ENCODE results near the gene BBS1.

The BBS1 gene

DNA sequence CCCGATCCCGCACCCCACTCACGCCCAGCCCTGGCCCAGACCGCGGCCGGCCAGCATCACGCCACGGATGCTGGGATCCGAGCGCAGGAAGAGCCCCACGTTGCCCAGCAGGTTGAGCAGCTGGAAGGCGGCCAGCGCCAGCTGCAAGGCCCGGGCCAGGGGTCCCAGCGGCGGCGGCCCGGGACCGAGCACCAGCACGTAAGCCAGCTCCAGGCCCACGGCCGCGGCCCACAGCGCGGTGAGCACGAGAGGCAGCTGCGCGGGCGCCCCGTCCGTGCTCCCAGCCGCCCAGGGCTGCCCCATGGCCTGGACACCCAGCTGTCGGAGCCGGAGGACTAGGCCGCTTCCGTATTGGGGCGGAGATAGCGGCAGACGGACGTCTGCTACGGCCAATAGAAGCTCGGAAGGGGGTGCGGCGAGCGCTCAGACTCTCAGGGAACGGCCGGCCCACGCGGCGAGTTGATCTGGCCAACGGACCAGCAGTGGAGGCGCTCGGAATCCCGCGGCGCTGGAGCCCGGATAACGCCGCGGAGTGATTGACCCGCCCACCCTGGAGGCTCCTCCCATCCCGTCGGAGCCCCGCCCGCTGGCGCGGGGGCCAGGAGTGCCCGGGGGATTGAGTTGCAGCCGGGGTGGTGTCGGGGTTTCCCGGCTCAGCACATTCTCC lies 35.4 kb downstream of the BBS1 start, which contains the start of gene ZDHHC24 (continued):
- TF ChIP-seq, protein P1, sequence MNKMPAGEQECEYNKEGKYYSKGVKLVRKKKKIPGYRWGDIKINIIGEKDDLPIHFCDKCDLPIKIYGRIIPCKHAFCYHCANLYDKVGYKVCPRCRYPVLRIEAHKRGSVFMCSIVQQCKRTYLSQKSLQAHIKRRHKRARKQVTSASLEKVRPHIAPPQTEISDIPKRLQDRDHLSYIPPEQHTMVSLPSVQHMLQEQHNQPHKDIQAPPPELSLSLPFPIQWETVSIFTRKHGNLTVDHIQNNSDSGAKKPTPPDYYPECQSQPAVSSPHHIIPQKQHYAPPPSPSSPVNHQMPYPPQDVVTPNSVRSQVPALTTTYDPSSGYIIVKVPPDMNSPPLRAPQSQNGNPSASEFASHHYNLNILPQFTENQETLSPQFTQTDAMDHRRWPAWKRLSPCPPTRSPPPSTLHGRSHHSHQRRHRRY (tag by site-specific recombination; IDR thresholded peaks at IDR 0.05), result no peak
- TF ChIP-seq ZNF157 (tag by site-specific recombination; IDR thresholded peaks at IDR 0.05), result no peak
- TF ChIP-seq, protein P2, sequence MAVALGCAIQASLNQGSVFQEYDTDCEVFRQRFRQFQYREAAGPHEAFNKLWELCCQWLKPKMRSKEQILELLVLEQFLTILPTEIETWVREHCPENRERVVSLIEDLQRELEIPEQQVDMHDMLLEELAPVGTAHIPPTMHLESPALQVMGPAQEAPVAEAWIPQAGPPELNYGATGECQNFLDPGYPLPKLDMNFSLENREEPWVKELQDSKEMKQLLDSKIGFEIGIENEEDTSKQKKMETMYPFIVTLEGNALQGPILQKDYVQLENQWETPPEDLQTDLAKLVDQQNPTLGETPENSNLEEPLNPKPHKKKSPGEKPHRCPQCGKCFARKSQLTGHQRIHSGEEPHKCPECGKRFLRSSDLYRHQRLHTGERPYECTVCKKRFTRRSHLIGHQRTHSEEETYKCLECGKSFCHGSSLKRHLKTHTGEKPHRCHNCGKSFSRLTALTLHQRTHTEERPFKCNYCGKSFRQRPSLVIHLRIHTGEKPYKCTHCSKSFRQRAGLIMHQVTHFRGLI (tag by site-specific recombination; IDR thresholded peaks at IDR 0.05), result peak; percentile 63
- no peak for TF ChIP-seq HOXD13 (CRISPR knock-in tag; IDR thresholded peaks at IDR 0.05; ENCODE audit: borderline replicate concordance)
- no peak for TF ChIP-seq ZNF837 (tag by site-specific recombination; IDR thresholded peaks at IDR 0.05)
- TF ChIP-seq PRDM10 (tag by site-specific recombination; IDR thresholded peaks at IDR 0.05), result peak; percentile 73
- 0 out of 2 replicates have a peak, but pooled peaks have one; percentile 59 for TF ChIP-seq ZNF184 (tag by site-specific recombination; IDR thresholded peaks at IDR 0.05)
- no peak for TF ChIP-seq ZNF426 (tag by site-specific recombination; IDR thresholded peaks at IDR 0.05)

- peak within 1 kb of the TSS; percentile 73 for H3K4me3 ChIP-seq (ENCODE audit: low read depth, low read length)
- peak within 1 kb of the TSS; percentile 65; the same call in 1 of the 2 replicates for H3K27ac ChIP-seq (ENCODE audit: extremely low read depth, low read depth, low read length)
- ChIA-PET CTCF (interaction anchor here (1.0 to 2.8 kb wide), 5 partner anchors 32 to 138 kb away, joined by 3 to 10 read pairs (median 4); partner anchors contain the start of genes CCDC87, CCS and RBM4B), POLR2A (interaction anchor here (0.6 to 2.1 kb wide), 17 partner anchors 8 to 782 kb away, joined by 3 to 15 read pairs (median 5); partner anchors contain the start of genes BBS1, CTSF, DPP3 and PELI3)
- peaks cover 0 to 24% of the 10 kb centered on the region in 2 experiments; a peak in 1 of 3 replicates for H3K36me3 ChIP-seq (ENCODE audit: control insufficient read depth in 2 of 2, insufficient read depth in 1 of 2, low read length in 2 of 2)
- no peaks in the 10 kb centered on the region for H3K9me3 ChIP-seq (ENCODE audit: control insufficient read depth, insufficient read depth, low read depth, low read length)
- H3K4me1 ChIP-seq (ENCODE audit: control insufficient read depth, insufficient read depth, low read length), result no peaks in the 10 kb centered on the region
- TF ChIP-seq ZNF544 (tag by site-specific recombination; IDR thresholded peaks at IDR 0.05) (no peak), ZNF747 (tag by site-specific recombination; IDR thresholded peaks at IDR 0.05) (no peak), ZSCAN5A (tag by site-specific recombination; IDR thresholded peaks at IDR 0.05) (no peak), ZNF654 (tag by site-specific recombination; IDR thresholded peaks at IDR 0.05; ENCODE audit: low read depth) (no peak), ZNF138 (tag by site-specific recombination; IDR thresholded peaks at IDR 0.05; ENCODE audit: borderline replicate concordance) (no peak), ZNF341 (tag by site-specific recombination; IDR thresholded peaks at IDR 0.05; ENCODE audit: low read depth) (no peak), ZNF280C (tag by site-specific recombination; IDR thresholded peaks at IDR 0.05) (no peak), ZNF366 (tag by site-specific recombination; conservative IDR thresholded peaks at IDR 0.05) (no peak), ZNF26 (tag by site-specific recombination; IDR thresholded peaks at IDR 0.05) (no peak), ZNF202 (tag by site-specific recombination; IDR thresholded peaks at IDR 0.05; ENCODE audit: borderline replicate concordance) (no peak), ZNF10 (tag by site-specific recombination; IDR thresholded peaks at IDR 0.05) (no peak), ZNF560 (tag by site-specific recombination; IDR thresholded peaks at IDR 0.05; ENCODE audit: borderline replicate concordance) (no peak), ZNF121 (tag by site-specific recombination; IDR thresholded peaks at IDR 0.05) (no peak)
- TF ChIP-seq, protein P3, sequence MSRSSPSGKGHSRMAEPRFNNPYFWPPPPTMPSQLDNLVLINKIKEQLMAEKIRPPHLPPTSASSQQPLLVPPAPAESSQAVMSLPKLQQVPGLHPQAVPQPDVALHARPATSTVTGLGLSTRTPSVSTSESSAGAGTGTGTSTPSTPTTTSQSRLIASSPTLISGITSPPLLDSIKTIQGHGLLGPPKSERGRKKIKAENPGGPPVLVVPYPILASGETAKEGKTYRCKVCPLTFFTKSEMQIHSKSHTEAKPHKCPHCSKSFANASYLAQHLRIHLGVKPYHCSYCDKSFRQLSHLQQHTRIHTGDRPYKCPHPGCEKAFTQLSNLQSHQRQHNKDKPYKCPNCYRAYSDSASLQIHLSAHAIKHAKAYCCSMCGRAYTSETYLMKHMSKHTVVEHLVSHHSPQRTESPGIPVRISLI (tag by site-specific recombination; IDR thresholded peaks at IDR 0.05), result no peak
Observed at GRCh38 chr11:66546368-66546965, 36.0 kb downstream of the BBS1 start, which contains the start of gene ACTN3. Gene ACTN3 (plus strand): TSS chr11:66546903. CDS start chr11:66546938, 35 bp downstream.

All from HEK293 (cell line).